Testis (tissue), 2 donors: ENCODE measurements around the gene COLEC11.

Source experiments
- POLR2A ChIP-seq: fragments of 450-650 bp; IDR thresholded peaks from one replicate; pipeline ENCODE4 v1.6.1; 2017; ENCODE audit warnings: antibody characterized with exemption, mild to moderate bottlenecking, moderate library complexity
- TF ChIP-seq, protein P1 (sequence below), 3 experiments: fragments of 450-650 bp in 2 of 3; fragments of 200-600 bp in 1 of 3; sonication (generic) in 1 of 3; IDR thresholded peaks; one replicate each; pipeline ENCODE4 v1.5.1; 2016 to 2019; ENCODE audit warnings: antibody characterized with exemption in 3 of 3, mild to moderate bottlenecking in 2 of 3, moderate library complexity in 1 of 3

DNA sequence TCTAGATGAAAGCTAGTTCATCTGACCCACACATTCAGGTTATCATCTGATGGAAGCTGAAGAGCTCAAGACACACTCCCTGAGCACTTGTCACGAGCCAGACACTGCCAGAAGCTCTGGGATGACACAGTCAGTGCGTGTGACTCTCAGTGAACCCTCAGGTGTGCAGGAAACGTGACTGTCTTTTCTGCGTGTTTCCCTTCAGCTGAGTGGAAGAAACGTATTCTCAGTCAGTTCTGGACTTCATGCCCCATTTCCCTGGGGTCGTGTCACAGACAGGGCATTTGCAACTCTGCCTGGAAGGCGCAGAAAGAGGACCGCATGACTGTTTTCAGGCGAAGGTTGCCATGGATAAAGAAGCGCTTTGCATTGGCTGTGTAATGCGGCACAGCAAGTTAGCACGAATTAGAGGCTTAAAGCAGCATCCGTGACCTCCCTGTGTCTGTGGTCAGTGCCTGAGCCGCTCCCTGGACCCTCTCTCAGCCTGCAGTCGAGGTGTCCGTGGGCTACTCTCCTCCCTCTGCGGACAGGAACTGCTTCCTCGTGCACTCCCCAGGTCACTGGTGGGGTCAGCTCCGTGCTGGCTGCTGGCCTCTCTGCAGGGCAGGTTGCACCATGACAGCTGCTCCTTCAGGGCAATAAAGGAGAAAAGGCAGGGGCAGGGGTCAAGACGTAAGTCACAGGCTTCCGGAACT, 59.8 kb downstream of the COLEC11 start:
- TF ChIP-seq, protein P1, sequence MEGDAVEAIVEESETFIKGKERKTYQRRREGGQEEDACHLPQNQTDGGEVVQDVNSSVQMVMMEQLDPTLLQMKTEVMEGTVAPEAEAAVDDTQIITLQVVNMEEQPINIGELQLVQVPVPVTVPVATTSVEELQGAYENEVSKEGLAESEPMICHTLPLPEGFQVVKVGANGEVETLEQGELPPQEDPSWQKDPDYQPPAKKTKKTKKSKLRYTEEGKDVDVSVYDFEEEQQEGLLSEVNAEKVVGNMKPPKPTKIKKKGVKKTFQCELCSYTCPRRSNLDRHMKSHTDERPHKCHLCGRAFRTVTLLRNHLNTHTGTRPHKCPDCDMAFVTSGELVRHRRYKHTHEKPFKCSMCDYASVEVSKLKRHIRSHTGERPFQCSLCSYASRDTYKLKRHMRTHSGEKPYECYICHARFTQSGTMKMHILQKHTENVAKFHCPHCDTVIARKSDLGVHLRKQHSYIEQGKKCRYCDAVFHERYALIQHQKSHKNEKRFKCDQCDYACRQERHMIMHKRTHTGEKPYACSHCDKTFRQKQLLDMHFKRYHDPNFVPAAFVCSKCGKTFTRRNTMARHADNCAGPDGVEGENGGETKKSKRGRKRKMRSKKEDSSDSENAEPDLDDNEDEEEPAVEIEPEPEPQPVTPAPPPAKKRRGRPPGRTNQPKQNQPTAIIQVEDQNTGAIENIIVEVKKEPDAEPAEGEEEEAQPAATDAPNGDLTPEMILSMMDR (IDR thresholded peaks at IDR 0.05) = no peak
- no peak for TF ChIP-seq POLR2A
